ENCODE data around the gene DNAJC2.
"Not testable (repeated sequence)": the region's sequence is repeated elsewhere in the genome, so short reads cannot be mapped to it uniquely, and the experiment has no call there.

DNAJC2 gene

GRCh38 chr7:103264054-103264453, 80.5 kb downstream of the DNAJC2 start:
- H3K4me3 Mint-ChIP-seq; H3K27me3 Mint-ChIP-seq; ATAC-seq (ENCODE audit: low read depth); H3K36me3 Mint-ChIP-seq; DNase-seq (ENCODE audit: low spot score in 2 of 2); H3K27ac Mint-ChIP-seq; H3K4me1 Mint-ChIP-seq; H3K9me3 Mint-ChIP-seq: not testable (repeated sequence)

Data from memory B cell (primary cell).